Fibroblast of villous mesenchyme (primary cell): ENCODE results near the gene ZNF700. TPM values are rescaled to one million over a fixed set of nuclear protein-coding genes. Genes with fewer than 3 reads are reported as not detected.
"Not testable (repeated sequence)": the region's sequence is repeated elsewhere in the genome, so short reads cannot be mapped to it uniquely, and the experiment has no call there.

ENCODE experiments used
- DNase-seq: peaks from one replicate; pipeline ENCODE4 v3.0.0-alpha.2; 2010; ENCODE audit warnings: low read depth
- H3K4me3 ChIP-seq: 2 replicates; pipeline ENCODE4 v1.5.1; 2011; ENCODE audit warnings: low read depth, mild to moderate bottlenecking, low read length
- total RNA-seq: library from RNA; depleted of rRNA; stranded (reverse); fragments of >200 nt; gene quantifications from 2 replicates; pipeline ENCODE4 v1.2.3, GENCODE V29; 2012
- TF ChIP-seq, protein P1 (sequence below): IDR thresholded peaks from 2 replicates; pipeline ENCODE4 v1.5.1; 2012; ENCODE audit warnings: low read depth, mild to moderate bottlenecking, low read length; ENCODE audit not compliant: insufficient read depth

The ZNF700 gene
- total RNA-seq, 1 donor = 6.9 TPM

DNA sequence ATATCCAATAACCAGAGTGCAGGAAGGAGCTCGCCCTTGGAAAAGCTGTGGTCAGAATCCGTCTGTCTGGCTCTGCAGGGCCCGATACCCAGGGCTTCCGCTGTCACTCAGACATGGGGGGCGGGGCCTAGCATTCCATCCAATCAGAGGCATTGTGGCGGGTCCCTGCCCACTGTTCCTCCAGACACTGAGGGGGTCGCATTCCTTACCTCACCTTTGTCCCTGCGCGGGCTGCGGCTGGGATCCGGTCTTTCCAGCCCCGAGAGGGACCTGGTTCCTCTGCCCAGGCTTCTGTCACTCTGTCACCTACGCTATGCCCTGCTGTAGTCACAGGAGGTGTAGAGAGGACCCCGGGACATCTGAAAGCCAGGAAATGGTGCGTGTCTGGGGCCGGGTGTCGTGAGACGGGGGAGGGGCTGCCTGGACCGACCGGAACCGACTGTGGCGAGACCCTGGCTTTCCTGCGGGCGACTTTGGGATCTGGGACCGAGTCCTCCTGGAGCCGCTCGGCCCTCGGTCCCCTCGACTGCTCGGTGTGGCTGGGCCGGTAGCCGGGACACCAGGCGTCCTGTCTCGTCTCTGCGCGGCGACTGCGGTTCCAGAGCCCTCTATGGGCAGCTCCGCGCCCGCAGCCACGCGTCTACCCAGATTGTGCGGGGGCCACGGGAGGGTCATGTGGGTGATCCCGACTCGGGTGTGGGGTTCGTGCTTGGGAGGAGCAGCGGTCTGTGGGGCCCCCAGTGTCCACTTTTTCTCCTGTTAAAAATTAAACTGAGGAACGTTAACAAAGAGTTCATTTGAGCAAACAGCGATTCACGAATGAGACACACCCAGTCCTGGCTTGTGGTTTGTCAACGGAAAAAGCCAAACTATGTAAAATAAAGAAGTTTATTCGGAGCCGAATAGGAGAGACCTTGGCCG, 37.0 kb upstream of the ZNF700 start, which contains the start of gene ZNF69:
TSS of gene ZNF69 (plus strand) at position 172 of the 921 bp plus-strand sequence. CDS start at position 314, 142 bp downstream.
- peak; percentile 48 for DNase-seq
- peak within 1 kb of the TSS; percentile 78 for H3K4me3 ChIP-seq
- TF ChIP-seq, protein P1, sequence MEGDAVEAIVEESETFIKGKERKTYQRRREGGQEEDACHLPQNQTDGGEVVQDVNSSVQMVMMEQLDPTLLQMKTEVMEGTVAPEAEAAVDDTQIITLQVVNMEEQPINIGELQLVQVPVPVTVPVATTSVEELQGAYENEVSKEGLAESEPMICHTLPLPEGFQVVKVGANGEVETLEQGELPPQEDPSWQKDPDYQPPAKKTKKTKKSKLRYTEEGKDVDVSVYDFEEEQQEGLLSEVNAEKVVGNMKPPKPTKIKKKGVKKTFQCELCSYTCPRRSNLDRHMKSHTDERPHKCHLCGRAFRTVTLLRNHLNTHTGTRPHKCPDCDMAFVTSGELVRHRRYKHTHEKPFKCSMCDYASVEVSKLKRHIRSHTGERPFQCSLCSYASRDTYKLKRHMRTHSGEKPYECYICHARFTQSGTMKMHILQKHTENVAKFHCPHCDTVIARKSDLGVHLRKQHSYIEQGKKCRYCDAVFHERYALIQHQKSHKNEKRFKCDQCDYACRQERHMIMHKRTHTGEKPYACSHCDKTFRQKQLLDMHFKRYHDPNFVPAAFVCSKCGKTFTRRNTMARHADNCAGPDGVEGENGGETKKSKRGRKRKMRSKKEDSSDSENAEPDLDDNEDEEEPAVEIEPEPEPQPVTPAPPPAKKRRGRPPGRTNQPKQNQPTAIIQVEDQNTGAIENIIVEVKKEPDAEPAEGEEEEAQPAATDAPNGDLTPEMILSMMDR = no peak

DNA sequence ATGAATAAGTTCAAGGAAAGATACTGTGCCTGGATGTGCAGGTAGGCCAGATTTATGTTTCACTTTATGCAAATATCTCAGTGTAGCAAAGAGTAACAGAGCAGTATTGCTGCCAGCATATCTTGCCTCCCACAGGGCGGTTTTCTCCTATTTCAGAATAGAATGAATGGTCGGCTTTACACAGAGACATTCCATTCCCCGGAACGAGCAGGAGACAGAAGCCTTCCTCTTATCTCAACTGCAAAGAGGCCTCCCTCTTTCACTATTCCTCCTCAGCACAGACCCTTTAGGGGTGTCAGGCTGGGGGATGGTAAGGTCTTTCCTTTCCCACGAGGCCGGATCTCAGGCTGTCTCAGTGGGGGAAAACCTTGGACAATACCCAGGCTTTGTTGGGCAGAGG, 35.0 kb upstream of the ZNF700 start:
- H3K4me3 ChIP-seq, DNase-seq: not testable (repeated sequence)

DNA sequence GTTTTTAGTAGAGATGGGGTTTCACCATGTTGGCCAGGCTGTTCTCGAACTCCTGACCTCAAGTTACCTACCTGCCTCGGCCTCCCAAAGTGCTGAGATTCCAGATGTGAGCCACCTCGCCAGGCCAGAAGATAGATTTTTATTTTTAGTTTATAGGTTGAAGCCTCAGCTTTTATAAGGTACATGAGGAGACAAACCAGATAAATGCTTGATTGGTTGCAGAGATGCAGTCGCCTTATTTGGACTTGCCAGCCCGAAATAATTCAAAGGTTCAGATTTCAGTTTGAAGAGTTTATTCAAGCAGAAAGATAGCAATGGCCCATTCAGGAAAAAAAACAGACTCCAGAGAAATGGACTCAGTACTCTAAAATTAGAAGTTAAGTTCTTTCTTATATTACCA, 34.3 kb upstream of the ZNF700 start:
- H3K4me3 ChIP-seq = no peak overlapping the region
- TF ChIP-seq, protein P1 = no peak
- no peak for DNase-seq

DNA sequence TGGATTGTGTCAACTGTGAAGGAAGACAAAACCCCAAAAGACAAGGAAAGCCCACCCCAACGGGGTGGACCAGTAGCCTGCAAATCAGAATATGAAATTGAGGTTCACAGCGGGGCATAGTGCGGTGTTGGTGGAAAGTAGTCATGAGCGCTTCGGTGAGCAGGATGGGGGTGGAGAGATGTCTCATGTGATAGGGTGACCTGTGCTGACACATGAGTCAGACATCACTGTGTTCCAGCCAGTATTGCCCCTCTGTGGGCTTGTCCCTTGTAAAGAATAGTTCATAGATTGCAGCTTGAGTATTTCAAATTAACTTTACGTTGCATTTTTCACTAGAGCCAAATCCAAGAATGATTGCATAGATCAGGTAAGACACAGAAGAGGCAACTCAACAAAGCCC, 30.1 kb upstream of the ZNF700 start:
- TF ChIP-seq, protein P1 = no peak
- no peak for DNase-seq
- H3K4me3 ChIP-seq = no peak overlapping the region

DNA sequence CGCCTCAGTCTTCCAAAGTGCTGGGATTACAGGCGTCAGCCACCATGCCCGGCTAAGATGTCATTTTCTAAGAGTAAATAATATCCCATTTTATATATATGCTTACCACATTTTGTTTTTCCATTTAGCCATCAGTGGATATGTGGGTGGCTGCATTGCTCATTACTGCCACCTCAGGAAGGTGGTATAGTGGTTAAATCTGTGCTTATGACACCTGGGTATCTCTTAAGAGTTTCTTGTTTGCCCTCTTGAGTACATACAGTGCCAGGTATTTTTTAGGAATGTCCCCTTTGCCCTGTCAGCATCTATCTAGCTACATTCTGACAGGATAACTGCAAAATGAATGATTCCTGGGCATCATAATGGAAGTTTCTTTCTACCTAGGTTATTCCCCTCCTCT, 22.7 kb upstream of the ZNF700 start:
- TF ChIP-seq, protein P1 = no peak
- no peak for DNase-seq
- H3K4me3 ChIP-seq = no peak overlapping the region

DNA sequence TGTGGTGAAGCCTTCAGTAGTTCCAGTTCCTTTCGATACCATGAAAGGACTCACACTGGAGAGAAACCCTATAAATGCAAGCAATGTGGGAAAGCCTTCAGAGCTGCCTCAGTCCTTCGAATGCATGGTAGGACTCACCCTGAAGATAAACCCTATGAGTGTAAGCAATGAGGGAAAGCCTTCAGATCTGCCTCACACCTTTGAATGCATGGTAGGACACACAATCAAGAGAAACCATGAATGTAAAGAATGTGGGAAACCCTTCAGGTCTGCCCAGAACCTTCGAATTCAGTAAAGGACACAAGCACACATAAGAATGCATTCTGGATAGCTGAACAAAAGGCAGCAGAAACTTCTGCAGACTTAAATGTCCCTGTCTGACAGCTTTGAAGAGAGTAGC, 19.0 kb upstream of the ZNF700 start:
- TF ChIP-seq, protein P1 = no peak
- no peak for DNase-seq
- no peak overlapping the region for H3K4me3 ChIP-seq

DNA sequence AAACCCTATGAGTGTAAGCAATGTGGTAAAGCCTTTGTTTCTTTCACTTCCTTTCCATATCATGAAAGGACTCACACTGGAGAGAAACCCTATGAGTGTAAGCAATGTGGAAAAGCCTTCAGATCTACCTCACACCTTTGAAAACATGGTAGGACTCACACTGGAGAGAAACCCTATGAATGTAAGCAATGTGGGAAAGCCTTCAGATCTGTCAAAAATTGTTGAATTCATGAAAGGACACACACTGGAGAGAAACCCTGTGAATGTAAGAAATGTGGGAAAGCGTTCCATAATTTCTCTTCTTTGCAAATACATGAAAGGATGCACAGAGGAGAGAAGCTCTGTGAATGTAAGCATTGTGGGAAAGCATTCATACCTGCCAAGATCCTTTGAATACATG, 13.0 kb upstream of the ZNF700 start:
- DNase-seq, H3K4me3 ChIP-seq: not testable (repeated sequence)

DNA sequence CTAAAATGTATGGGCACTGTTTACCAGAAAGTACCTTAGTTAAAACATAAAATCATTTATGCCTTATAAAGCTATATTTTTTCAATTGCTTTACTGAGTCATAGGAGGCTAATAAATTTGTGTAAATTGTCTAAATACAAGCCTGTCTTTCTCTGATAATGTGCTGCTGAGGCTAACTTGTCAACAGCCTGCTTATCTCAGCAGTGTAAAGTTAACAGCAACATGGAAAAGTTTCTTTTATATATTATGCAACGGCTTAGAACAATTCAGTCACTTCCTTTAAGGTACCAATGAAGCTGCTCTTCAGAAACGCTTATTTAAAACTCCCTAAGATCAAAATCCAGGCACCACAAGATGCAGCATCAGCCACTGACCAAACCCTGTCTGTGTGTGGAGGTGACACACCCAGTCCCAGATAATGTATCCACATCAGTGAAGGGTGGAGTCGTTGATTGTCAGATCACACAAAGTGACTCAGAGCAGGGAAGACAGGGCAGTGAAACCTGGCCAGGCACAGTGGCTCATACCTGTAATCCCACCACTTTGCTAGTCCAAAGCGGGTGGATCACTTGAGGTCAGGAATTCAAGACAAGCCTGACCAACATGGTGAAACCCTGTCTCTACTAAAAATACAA, 10.4 kb upstream of the ZNF700 start:
- not testable (repeated sequence) for DNase-seq, H3K4me3 ChIP-seq
